ENCODE measurements around the gene UBALD1. TPM values are rescaled to one million over a fixed set of nuclear protein-coding genes. Genes with fewer than 3 reads are reported as not detected.

UBALD1 gene
- total and polyA plus RNA-seq, 2 donors (not counting 1 experiment from before 2014, with no cell fraction given), result 2.2 to 3.6 TPM

GRCh38 chr16:4566144-4566543 lies 48.5 kb downstream of the UBALD1 start:
- Histone ChIP-seq H3K27me3 (ENCODE audit: control insufficient read depth, insufficient read depth, low read length) (peaks cover 10% of the 10 kb centered on the region), H3K4me3 (replicated peaks in 1 of 4; ENCODE audit: control extremely low read depth in 1 of 4, insufficient read depth in 1 of 4, low read depth in 3 of 4, low read length in 4 of 4) (no peak overlapping the region), H3K4me2 (ENCODE audit: extremely low read depth, insufficient read depth, low read length) (no peak overlapping the region), H4K20me1 (ENCODE audit: control insufficient read depth, extremely low read depth, insufficient read depth, low read length) (no peaks in the 10 kb centered on the region), H3K9me3 (ENCODE audit: control insufficient read depth, insufficient read depth, low read depth, low read length) (no peaks in the 10 kb centered on the region), H3K79me2 (ENCODE audit: control insufficient read depth, insufficient read depth, low read length) (no peaks in the 10 kb centered on the region), H3K9ac (ENCODE audit: insufficient read depth, low read length) (no peak overlapping the region), H3K27ac (ENCODE audit: insufficient read depth, low read length) (no peak overlapping the region), H3K4me1 (ENCODE audit: control insufficient read depth, extremely low read depth, insufficient read depth, low read length) (no peaks in the 10 kb centered on the region), H3K36me3 (ENCODE audit: control insufficient read depth, insufficient read depth, low read length) (no peaks in the 10 kb centered on the region), H2AFZ (ENCODE audit: low read length) (no peak overlapping the region)
- no peak for DNase-seq (ENCODE audit: low read depth in 2 of 2)
- TF ChIP-seq EZH2 (IDR thresholded peaks at IDR 0.05; ENCODE audit: low read length, missing control alignments), result no peak
- TF ChIP-seq CTCF (conservative IDR thresholded peaks at IDR 0.05 in 1 of 2, IDR thresholded peaks at IDR 0.05 in 1 of 2; ENCODE audit: low read depth in 1 of 2, low read length in 2 of 2), result no peak

- no peak overlapping the region for H3K9ac ChIP-seq (ENCODE audit: insufficient read depth, low read length)
- H3K4me1 ChIP-seq (ENCODE audit: control insufficient read depth, extremely low read depth, insufficient read depth, low read length), result no peaks in the 10 kb centered on the region
- peaks cover 10% of the 10 kb centered on the region for H3K27me3 ChIP-seq (ENCODE audit: control insufficient read depth, insufficient read depth, low read length)
- H3K9me3 ChIP-seq (ENCODE audit: control insufficient read depth, insufficient read depth, low read depth, low read length), result no peaks in the 10 kb centered on the region
- H2AFZ ChIP-seq (ENCODE audit: low read length), result no peak overlapping the region
- no peaks in the 10 kb centered on the region for H3K36me3 ChIP-seq (ENCODE audit: control insufficient read depth, insufficient read depth, low read length)
- DNase-seq (ENCODE audit: low read depth in 2 of 2), result no peak
- H4K20me1 ChIP-seq (ENCODE audit: control insufficient read depth, extremely low read depth, insufficient read depth, low read length), result no peaks in the 10 kb centered on the region
- no peaks in the 10 kb centered on the region for H3K79me2 ChIP-seq (ENCODE audit: control insufficient read depth, insufficient read depth, low read length)
- no peak overlapping the region for H3K27ac ChIP-seq (ENCODE audit: insufficient read depth, low read length)
- no peak for TF ChIP-seq CTCF (conservative IDR thresholded peaks at IDR 0.05 in 1 of 2, IDR thresholded peaks at IDR 0.05 in 1 of 2; ENCODE audit: low read depth in 1 of 2, low read length in 2 of 2)
- TF ChIP-seq EZH2 (IDR thresholded peaks at IDR 0.05; ENCODE audit: low read length, missing control alignments), result no peak
- H3K4me3 ChIP-seq (replicated peaks in 1 of 4; ENCODE audit: control extremely low read depth in 1 of 4, insufficient read depth in 1 of 4, low read depth in 3 of 4, low read length in 4 of 4), result no peak overlapping the region
- H3K4me2 ChIP-seq (ENCODE audit: extremely low read depth, insufficient read depth, low read length), result no peak overlapping the region
Measured at GRCh38 chr16:4564661-4565267, 49.9 kb downstream of the UBALD1 start.

- Histone ChIP-seq H3K79me2 (ENCODE audit: control insufficient read depth, insufficient read depth, low read length) (no peaks in the 10 kb centered on the region), H3K4me1 (ENCODE audit: control insufficient read depth, extremely low read depth, insufficient read depth, low read length) (no peaks in the 10 kb centered on the region), H2AFZ (ENCODE audit: low read length) (no peak overlapping the region), H3K9me3 (ENCODE audit: control insufficient read depth, insufficient read depth, low read depth, low read length) (no peaks in the 10 kb centered on the region), H3K36me3 (ENCODE audit: control insufficient read depth, insufficient read depth, low read length) (no peaks in the 10 kb centered on the region), H3K4me3 (replicated peaks in 1 of 4; ENCODE audit: control extremely low read depth in 1 of 4, insufficient read depth in 1 of 4, low read depth in 3 of 4, low read length in 4 of 4) (no peak overlapping the region), H3K27ac (ENCODE audit: insufficient read depth, low read length) (no peak overlapping the region), H4K20me1 (ENCODE audit: control insufficient read depth, extremely low read depth, insufficient read depth, low read length) (no peaks in the 10 kb centered on the region), H3K9ac (ENCODE audit: insufficient read depth, low read length) (no peak overlapping the region), H3K27me3 (ENCODE audit: control insufficient read depth, insufficient read depth, low read length) (peaks cover 10% of the 10 kb centered on the region), H3K4me2 (ENCODE audit: extremely low read depth, insufficient read depth, low read length) (no peak overlapping the region)
- TF ChIP-seq CTCF (conservative IDR thresholded peaks at IDR 0.05 in 1 of 2, IDR thresholded peaks at IDR 0.05 in 1 of 2; ENCODE audit: low read depth in 1 of 2, low read length in 2 of 2), result no peak
- TF ChIP-seq EZH2 (IDR thresholded peaks at IDR 0.05; ENCODE audit: low read length, missing control alignments), result no peak
- no peak for DNase-seq (ENCODE audit: low read depth in 2 of 2)
Measured at GRCh38 chr16:4561596-4561995, 53.1 kb downstream of the UBALD1 start.

Other genes with a start within 250 kb of the UBALD1 start
- 57.0 and 79.4 TPM in 2 replicates for gene VASN, start 243.0 kb downstream of the UBALD1 start, total RNA-seq
- gene VASN, start 243.0 kb downstream of the UBALD1 start, polyA plus RNA-seq, result 30.6 and 61.9 TPM in 2 replicates
- gene CORO7, start 198.3 kb downstream of the UBALD1 start, total RNA-seq, result 5.4 and 11.1 TPM in 2 replicates
- gene CORO7, start 198.3 kb downstream of the UBALD1 start, polyA plus RNA-seq, result 5.6 and 6.1 TPM in 2 replicates
- 59.8 and 66.1 TPM in 2 replicates for gene DNAJA3, start 189.0 kb downstream of the UBALD1 start, total RNA-seq
- 27.8 and 39.8 TPM in 2 replicates for gene DNAJA3, start 189.0 kb downstream of the UBALD1 start, polyA plus RNA-seq
- gene NMRAL1, start 140.3 kb downstream of the UBALD1 start, total RNA-seq, result 71.7 and 73.5 TPM in 2 replicates
- gene NMRAL1, start 140.3 kb downstream of the UBALD1 start, polyA plus RNA-seq, result 33.6 and 42.0 TPM in 2 replicates
- 40.0 and 40.6 TPM in 2 replicates for gene HMOX2, start 138.5 kb downstream of the UBALD1 start, total RNA-seq
- 45.7 and 54.7 TPM in 2 replicates for gene HMOX2, start 138.5 kb downstream of the UBALD1 start, polyA plus RNA-seq
- 4.9 and 12.2 TPM in 2 replicates for gene CDIP1, start 76.1 kb downstream of the UBALD1 start, total RNA-seq
- gene CDIP1, start 76.1 kb downstream of the UBALD1 start, polyA plus RNA-seq, result 6.3 and 11.7 TPM in 2 replicates
- under 0.01 TPM in 2 replicates for gene C16orf96, start 58.5 kb downstream of the UBALD1 start, total RNA-seq
- 0.01 TPM in 1 of 2 replicates, not detected in the other for gene C16orf96, start 58.5 kb downstream of the UBALD1 start, polyA plus RNA-seq
- gene MGRN1, start 9.9 kb upstream of the UBALD1 start, total RNA-seq, result 15.9 and 26.1 TPM in 2 replicates
- 5.4 and 9.6 TPM in 2 replicates for gene MGRN1, start 9.9 kb upstream of the UBALD1 start, polyA plus RNA-seq
- 17.2 and 21.5 TPM in 2 replicates for gene NUDT16L1, start 78.7 kb upstream of the UBALD1 start, total RNA-seq
- gene NUDT16L1, start 78.7 kb upstream of the UBALD1 start, polyA plus RNA-seq, result 14.0 and 19.7 TPM in 2 replicates
- 26.2 and 26.3 TPM in 2 replicates for gene ANKS3, start 119.4 kb upstream of the UBALD1 start, total RNA-seq
- 8.4 and 11.9 TPM in 2 replicates for gene ANKS3, start 119.4 kb upstream of the UBALD1 start, polyA plus RNA-seq
- 0.26 and 0.50 TPM in 2 replicates for gene DNAAF8, start 119.6 kb upstream of the UBALD1 start, total RNA-seq
- 0.84 and 0.95 TPM in 2 replicates for gene DNAAF8, start 119.6 kb upstream of the UBALD1 start, polyA plus RNA-seq
- 6.9 and 7.1 TPM in 2 replicates for gene ZNF500, start 152.3 kb upstream of the UBALD1 start, total RNA-seq
- gene ZNF500, start 152.3 kb upstream of the UBALD1 start, polyA plus RNA-seq, result 3.1 TPM in 2 replicates
- not detected in 2 replicates for gene SEPTIN12, start 173.5 kb upstream of the UBALD1 start, total RNA-seq
- gene SEPTIN12, start 173.5 kb upstream of the UBALD1 start, polyA plus RNA-seq, result not detected in 2 replicates
- not detected in 2 replicates for gene SMIM22, start 180.5 kb upstream of the UBALD1 start, total RNA-seq
- not detected in 2 replicates for gene SMIM22, start 180.5 kb upstream of the UBALD1 start, polyA plus RNA-seq
- 11.6 and 13.0 TPM in 2 replicates for gene ROGDI, start 187.7 kb upstream of the UBALD1 start, total RNA-seq
- 8.6 and 9.2 TPM in 2 replicates for gene ROGDI, start 187.7 kb upstream of the UBALD1 start, polyA plus RNA-seq
- gene GLYR1, start 232.4 kb upstream of the UBALD1 start, total RNA-seq, result 39.6 and 40.8 TPM in 2 replicates
- 28.6 and 42.2 TPM in 2 replicates for gene GLYR1, start 232.4 kb upstream of the UBALD1 start, polyA plus RNA-seq
- 19.5 and 21.1 TPM in 2 replicates for gene UBN1, start 232.6 kb upstream of the UBALD1 start, total RNA-seq
- 13.6 and 15.3 TPM in 2 replicates for gene UBN1, start 232.6 kb upstream of the UBALD1 start, polyA plus RNA-seq

Data from fibroblast of lung (primary cell).